ENCODE data around the gene PHETA2.

Gene PHETA2

GRCh38 chr22:42056757-42057511 is 17.1 kb upstream of the PHETA2 start:
- Histone ChIP-seq H3K9me3 (ENCODE audit: control insufficient read depth in 1 of 2, low read length in 2 of 2) (peaks cover 4 to 8% of the 10 kb centered on the region in 2 donors), H3K27ac (ENCODE audit: low read depth, low read length) (no peak overlapping the region), H3K4me3 (ENCODE audit: low read depth in 1 of 2, low read length in 2 of 2) (no peak overlapping the region), H3K36me3 (ENCODE audit: control insufficient read depth in 1 of 2, insufficient read depth in 2 of 2, low read length in 2 of 2) (peaks cover 25 to 28% of the 10 kb centered on the region in 2 donors), H3K4me1 (ENCODE audit: control insufficient read depth in 1 of 2, insufficient read depth in 2 of 2, low read length in 2 of 2) (no peaks in the 10 kb centered on the region), H3K27me3 (ENCODE audit: control insufficient read depth in 1 of 2, insufficient read depth in 2 of 2, low read length in 2 of 2) (no peaks in the 10 kb centered on the region), H3K9ac (ENCODE audit: low read depth in 1 of 2, low read length in 2 of 2) (no peak overlapping the region)

- Histone ChIP-seq H3K9me3 (ENCODE audit: control insufficient read depth in 1 of 2, low read length in 2 of 2) (peaks cover 4 to 8% of the 10 kb centered on the region in 2 donors), H3K36me3 (ENCODE audit: control insufficient read depth in 1 of 2, insufficient read depth in 2 of 2, low read length in 2 of 2) (peaks cover 29 to 43% of the 10 kb centered on the region in 2 donors), H3K9ac (ENCODE audit: low read depth in 1 of 2, low read length in 2 of 2) (no peak overlapping the region), H3K27me3 (ENCODE audit: control insufficient read depth in 1 of 2, insufficient read depth in 2 of 2, low read length in 2 of 2) (no peaks in the 10 kb centered on the region), H3K4me1 (ENCODE audit: control insufficient read depth in 1 of 2, insufficient read depth in 2 of 2, low read length in 2 of 2) (peaks cover 8 to 9% of the 10 kb centered on the region in 2 donors), H3K27ac (ENCODE audit: low read depth, low read length) (no peak overlapping the region), H3K4me3 (ENCODE audit: low read depth in 1 of 2, low read length in 2 of 2) (no peak overlapping the region)
These were observed 13.6 kb upstream of the PHETA2 start for GRCh38 chr22:42060489-42060888.

GRCh38 chr22:42061041-42061440 is 13.0 kb upstream of the PHETA2 start:
- H3K27me3 ChIP-seq (ENCODE audit: control insufficient read depth in 1 of 2, insufficient read depth in 2 of 2, low read length in 2 of 2) = no peaks in the 10 kb centered on the region
- H3K9me3 ChIP-seq (ENCODE audit: control insufficient read depth in 1 of 2, low read length in 2 of 2) = peaks cover 4 to 8% of the 10 kb centered on the region in 2 donors
- H3K4me3 ChIP-seq (ENCODE audit: low read depth in 1 of 2, low read length in 2 of 2) = no peak overlapping the region
- H3K27ac ChIP-seq (ENCODE audit: low read depth, low read length) = no peak overlapping the region
- peaks cover 29 to 49% of the 10 kb centered on the region in 2 donors for H3K36me3 ChIP-seq (ENCODE audit: control insufficient read depth in 1 of 2, insufficient read depth in 2 of 2, low read length in 2 of 2)
- peaks cover 8 to 9% of the 10 kb centered on the region in 2 donors for H3K4me1 ChIP-seq (ENCODE audit: control insufficient read depth in 1 of 2, insufficient read depth in 2 of 2, low read length in 2 of 2)
- H3K9ac ChIP-seq (ENCODE audit: low read depth in 1 of 2, low read length in 2 of 2) = no peak overlapping the region

GRCh38 chr22:42062506-42063170 is 11.4 kb upstream of the PHETA2 start:
- Histone ChIP-seq H3K27ac (ENCODE audit: low read depth, low read length) (no peak overlapping the region), H3K4me1 (ENCODE audit: control insufficient read depth in 1 of 2, insufficient read depth in 2 of 2, low read length in 2 of 2) (peaks cover 8 to 9% of the 10 kb centered on the region in 2 donors), H3K27me3 (ENCODE audit: control insufficient read depth in 1 of 2, insufficient read depth in 2 of 2, low read length in 2 of 2) (no peaks in the 10 kb centered on the region), H3K4me3 (ENCODE audit: low read depth in 1 of 2, low read length in 2 of 2) (no peak overlapping the region), H3K36me3 (ENCODE audit: control insufficient read depth in 1 of 2, insufficient read depth in 2 of 2, low read length in 2 of 2) (peaks cover 42 to 64% of the 10 kb centered on the region in 2 donors), H3K9ac (ENCODE audit: low read depth in 1 of 2, low read length in 2 of 2) (no peak overlapping the region), H3K9me3 (ENCODE audit: control insufficient read depth in 1 of 2, low read length in 2 of 2) (no peaks in the 10 kb centered on the region)

- H3K4me3 ChIP-seq (ENCODE audit: low read depth in 1 of 2, low read length in 2 of 2) = no peak overlapping the region
- H3K4me1 ChIP-seq (ENCODE audit: control insufficient read depth in 1 of 2, insufficient read depth in 2 of 2, low read length in 2 of 2) = peaks cover 9 to 11% of the 10 kb centered on the region in 2 donors
- no peak overlapping the region for H3K27ac ChIP-seq (ENCODE audit: low read depth, low read length)
- no peaks in the 10 kb centered on the region for H3K9me3 ChIP-seq (ENCODE audit: control insufficient read depth in 1 of 2, low read length in 2 of 2)
- H3K9ac ChIP-seq (ENCODE audit: low read depth in 1 of 2, low read length in 2 of 2) = no peak overlapping the region
- no peaks in the 10 kb centered on the region for H3K27me3 ChIP-seq (ENCODE audit: control insufficient read depth in 1 of 2, insufficient read depth in 2 of 2, low read length in 2 of 2)
- H3K36me3 ChIP-seq (ENCODE audit: control insufficient read depth in 1 of 2, insufficient read depth in 2 of 2, low read length in 2 of 2) = peaks cover 35 to 59% of the 10 kb centered on the region in 2 donors
These were observed 9.4 kb upstream of the PHETA2 start for GRCh38 chr22:42064629-42065028.

- Histone ChIP-seq H3K27ac (ENCODE audit: low read depth, low read length) (no peak overlapping the region), H3K9ac (ENCODE audit: low read depth in 1 of 2, low read length in 2 of 2) (no peak overlapping the region), H3K4me1 (ENCODE audit: control insufficient read depth in 1 of 2, insufficient read depth in 2 of 2, low read length in 2 of 2) (peaks cover 17% of the 10 kb centered on the region in 2 donors), H3K4me3 (ENCODE audit: low read depth in 1 of 2, low read length in 2 of 2) (no peak overlapping the region), H3K9me3 (ENCODE audit: control insufficient read depth in 1 of 2, low read length in 2 of 2) (no peaks in the 10 kb centered on the region), H3K36me3 (ENCODE audit: control insufficient read depth in 1 of 2, insufficient read depth in 2 of 2, low read length in 2 of 2) (peaks cover 28 to 50% of the 10 kb centered on the region in 2 donors), H3K27me3 (ENCODE audit: control insufficient read depth in 1 of 2, insufficient read depth in 2 of 2, low read length in 2 of 2) (no peaks in the 10 kb centered on the region)
These were observed 8.5 kb upstream of the PHETA2 start for GRCh38 chr22:42065438-42066125.

- H3K9ac ChIP-seq (ENCODE audit: low read depth in 1 of 2, low read length in 2 of 2) = no peak overlapping the region
These were observed 7.8 kb upstream of the PHETA2 start for GRCh38 chr22:42066126-42066761.

GRCh38 chr22:42066937-42067336 is 7.1 kb upstream of the PHETA2 start:
- Histone ChIP-seq H3K36me3 (ENCODE audit: control insufficient read depth in 1 of 2, insufficient read depth in 2 of 2, low read length in 2 of 2) (peaks cover 18 to 42% of the 10 kb centered on the region in 2 donors), H3K9ac (ENCODE audit: low read depth in 1 of 2, low read length in 2 of 2) (no peak overlapping the region), H3K9me3 (ENCODE audit: control insufficient read depth in 1 of 2, low read length in 2 of 2) (no peaks in the 10 kb centered on the region), H3K27me3 (ENCODE audit: control insufficient read depth in 1 of 2, insufficient read depth in 2 of 2, low read length in 2 of 2) (no peaks in the 10 kb centered on the region), H3K27ac (ENCODE audit: low read depth, low read length) (no peak overlapping the region), H3K4me3 (ENCODE audit: low read depth in 1 of 2, low read length in 2 of 2) (no peak overlapping the region), H3K4me1 (ENCODE audit: control insufficient read depth in 1 of 2, insufficient read depth in 2 of 2, low read length in 2 of 2) (peaks cover 24 to 25% of the 10 kb centered on the region in 2 donors)

More at GRCh38 chr22:42066126-42066761, 7.8 kb upstream of the PHETA2 start:
- Histone ChIP-seq H3K9me3 (ENCODE audit: control insufficient read depth in 1 of 2, low read length in 2 of 2) (no peaks in the 10 kb centered on the region), H3K36me3 (ENCODE audit: control insufficient read depth in 1 of 2, insufficient read depth in 2 of 2, low read length in 2 of 2) (peaks cover 21 to 43% of the 10 kb centered on the region in 2 donors), H3K4me1 (ENCODE audit: control insufficient read depth in 1 of 2, insufficient read depth in 2 of 2, low read length in 2 of 2) (peaks cover 19 to 20% of the 10 kb centered on the region in 2 donors), H3K27me3 (ENCODE audit: control insufficient read depth in 1 of 2, insufficient read depth in 2 of 2, low read length in 2 of 2) (no peaks in the 10 kb centered on the region), H3K4me3 (ENCODE audit: low read depth in 1 of 2, low read length in 2 of 2) (no peak overlapping the region), H3K27ac (ENCODE audit: low read depth, low read length) (no peak overlapping the region)

- no peak overlapping the region for H3K9ac ChIP-seq (ENCODE audit: low read depth in 1 of 2, low read length in 2 of 2)
- H3K27me3 ChIP-seq (ENCODE audit: control insufficient read depth in 1 of 2, insufficient read depth in 2 of 2, low read length in 2 of 2) = no peaks in the 10 kb centered on the region
- no peak overlapping the region for H3K4me3 ChIP-seq (ENCODE audit: low read depth in 1 of 2, low read length in 2 of 2)
- no peaks in the 10 kb centered on the region for H3K9me3 ChIP-seq (ENCODE audit: control insufficient read depth in 1 of 2, low read length in 2 of 2)
- H3K36me3 ChIP-seq (ENCODE audit: control insufficient read depth in 1 of 2, insufficient read depth in 2 of 2, low read length in 2 of 2) = peaks cover 16 to 34% of the 10 kb centered on the region in 2 donors
- peaks cover 24 to 25% of the 10 kb centered on the region in 2 donors for H3K4me1 ChIP-seq (ENCODE audit: control insufficient read depth in 1 of 2, insufficient read depth in 2 of 2, low read length in 2 of 2)
- H3K27ac ChIP-seq (ENCODE audit: low read depth, low read length) = no peak overlapping the region
These were observed 6.3 kb upstream of the PHETA2 start for GRCh38 chr22:42067671-42068251.
